ENCODE measurements around the gene LRSAM1. TPM values are rescaled to one million over a fixed set of nuclear protein-coding genes. Genes with fewer than 3 reads are reported as not detected.

Gene LRSAM1
- total RNA-seq, 1 donor from 2014 or later, result 24.6 TPM

GRCh38 chr9:127444921-127445850 is 6.1 kb upstream of the LRSAM1 start:
- Mint-ChIP-seq H3K27ac (peak overlapping the region; percentile 98), H3K36me3 (ENCODE audit: low read depth) (peaks cover 98% of the 10 kb centered on the region), H3K4me1 (peaks cover 34% of the 10 kb centered on the region), H3K27me3 (no peaks in the 10 kb centered on the region), H3K9me3 (peaks cover 12% of the 10 kb centered on the region), H3K4me3 (no peak overlapping the region)
- no peak for DNase-seq
- intact Hi-C loops (cut with micrococcal nuclease), result no loop called here

- H3K4me3 Mint-ChIP-seq, result no peak overlapping the region
These were observed 5.2 kb upstream of the LRSAM1 start for GRCh38 chr9:127445851-127446712.

GRCh38 chr9:127446713-127447415 is 4.4 kb upstream of the LRSAM1 start:
- Mint-ChIP-seq H3K27ac (peak overlapping the region; percentile 98), H3K36me3 (ENCODE audit: low read depth) (peaks cover 90% of the 10 kb centered on the region), H3K4me1 (peaks cover 39% of the 10 kb centered on the region), H3K27me3 (no peaks in the 10 kb centered on the region), H3K4me3 (no peak overlapping the region), H3K9me3 (peaks cover 12% of the 10 kb centered on the region)
- no peak for DNase-seq
- intact Hi-C loops (cut with micrococcal nuclease), result no loop called here

More at GRCh38 chr9:127445851-127446712, 5.2 kb upstream of the LRSAM1 start:
- peaks cover 12% of the 10 kb centered on the region for H3K9me3 Mint-ChIP-seq
- peak overlapping the region; percentile 98 for H3K27ac Mint-ChIP-seq
- intact Hi-C loops (cut with micrococcal nuclease), result no loop called here
- peaks cover 96% of the 10 kb centered on the region for H3K36me3 Mint-ChIP-seq (ENCODE audit: low read depth)
- no peak for DNase-seq
- H3K4me1 Mint-ChIP-seq, result peaks cover 38% of the 10 kb centered on the region
- no peaks in the 10 kb centered on the region for H3K27me3 Mint-ChIP-seq

GRCh38 chr9:127447416-127448111 is 3.7 kb upstream of the LRSAM1 start:
- intact Hi-C loops (cut with micrococcal nuclease), result no loop called here
- Mint-ChIP-seq H3K27me3 (no peaks in the 10 kb centered on the region), H3K4me1 (peaks cover 45% of the 10 kb centered on the region), H3K9me3 (peaks cover 12% of the 10 kb centered on the region), H3K36me3 (ENCODE audit: low read depth) (peaks cover 83% of the 10 kb centered on the region), H3K27ac (peak overlapping the region; percentile 98), H3K4me3 (peak overlapping the region; percentile 98)
- DNase-seq, result no peak

- H3K27ac Mint-ChIP-seq, result peak overlapping the region; percentile 98
- H3K4me1 Mint-ChIP-seq, result peaks cover 47% of the 10 kb centered on the region
- H3K9me3 Mint-ChIP-seq, result peaks cover 12% of the 10 kb centered on the region
- H3K4me3 Mint-ChIP-seq, result peak overlapping the region; percentile 98
- no peaks in the 10 kb centered on the region for H3K27me3 Mint-ChIP-seq
- H3K36me3 Mint-ChIP-seq (ENCODE audit: low read depth), result peaks cover 77% of the 10 kb centered on the region
- no peak for DNase-seq
- intact Hi-C loops (cut with micrococcal nuclease), result no loop called here
These were observed 3.1 kb upstream of the LRSAM1 start for GRCh38 chr9:127448112-127448805.

GRCh38 chr9:127449332-127449966 is 1.9 kb upstream of the LRSAM1 start:
- H3K9me3 Mint-ChIP-seq, result peaks cover 11% of the 10 kb centered on the region
- H3K27me3 Mint-ChIP-seq, result no peaks in the 10 kb centered on the region
- intact Hi-C loops (cut with micrococcal nuclease), result no loop called here
- peak overlapping the region; percentile 98 for H3K4me3 Mint-ChIP-seq
- H3K27ac Mint-ChIP-seq, result peak overlapping the region; percentile 98
- H3K4me1 Mint-ChIP-seq, result peaks cover 47% of the 10 kb centered on the region
- peak; percentile 62 for DNase-seq
- H3K36me3 Mint-ChIP-seq (ENCODE audit: low read depth), result peaks cover 70% of the 10 kb centered on the region

GRCh38 chr9:127450243-127450760 is 1.0 kb upstream of the LRSAM1 start:
- Mint-ChIP-seq H3K4me3 (peak overlapping the region; percentile 98), H3K36me3 (ENCODE audit: low read depth) (peaks cover 64% of the 10 kb centered on the region), H3K4me1 (peaks cover 48% of the 10 kb centered on the region), H3K27ac (peak overlapping the region; percentile 98), H3K27me3 (no peaks in the 10 kb centered on the region), H3K9me3 (peaks cover 4% of the 10 kb centered on the region)
- no peak for DNase-seq
- intact Hi-C loops (cut with micrococcal nuclease), result loop anchor here (2.0 to 5.0 kb wide), 2 partner anchors 54 to 327 kb away; partner anchors contain the start of genes SH2D3C and SLC2A8

GRCh38 chr9:127451608-127451857 is 223 bp downstream of the LRSAM1 start:
- no peaks in the 10 kb centered on the region for H3K27me3 Mint-ChIP-seq
- peaks cover 42% of the 10 kb centered on the region for H3K4me1 Mint-ChIP-seq
- peak overlapping the region; percentile 98 for H3K4me3 Mint-ChIP-seq
- H3K27ac Mint-ChIP-seq, result peak overlapping the region; percentile 98
- DNase-seq, result no peak
- peaks cover 57% of the 10 kb centered on the region for H3K36me3 Mint-ChIP-seq (ENCODE audit: low read depth)
- H3K9me3 Mint-ChIP-seq, result no peaks in the 10 kb centered on the region
- intact Hi-C loops (cut with micrococcal nuclease), result loop anchor here (1.0 to 5.0 kb wide), 3 partner anchors 27 to 326 kb away; partner anchors contain the start of genes SH2D3C, SLC2A8 and ZNF79

- peak; percentile 84 for DNase-seq
- peaks cover 38% of the 10 kb centered on the region for H3K4me1 Mint-ChIP-seq
- H3K36me3 Mint-ChIP-seq (ENCODE audit: low read depth), result peaks cover 53% of the 10 kb centered on the region
- intact Hi-C loops (cut with micrococcal nuclease), result loop anchor here (1.0 to 5.0 kb wide), 3 partner anchors 28 to 325 kb away; partner anchors contain the start of genes SH2D3C, SLC2A8 and ZNF79
- no peaks in the 10 kb centered on the region for H3K9me3 Mint-ChIP-seq
- peak overlapping the region; percentile 98 for H3K4me3 Mint-ChIP-seq
- H3K27ac Mint-ChIP-seq, result peak overlapping the region; percentile 98
- no peaks in the 10 kb centered on the region for H3K27me3 Mint-ChIP-seq
These were observed 747 bp downstream of the LRSAM1 start for GRCh38 chr9:127451858-127452656.

- intact Hi-C loops (cut with micrococcal nuclease), result loop anchor here (5.0 kb wide), 1 partner anchor 325 kb away; the partner anchor contains the start of gene SH2D3C
- no peak for DNase-seq
These were observed 1.4 kb downstream of the LRSAM1 start for GRCh38 chr9:127452691-127453090.

GRCh38 chr9:127455324-127455992 is 4.1 kb downstream of the LRSAM1 start:
- Mint-ChIP-seq H3K36me3 (ENCODE audit: low read depth) (peaks cover 25% of the 10 kb centered on the region), H3K9me3 (no peaks in the 10 kb centered on the region), H3K27me3 (no peaks in the 10 kb centered on the region), H3K27ac (peak overlapping the region; percentile 5), H3K4me3 (no peak overlapping the region), H3K4me1 (peaks cover 12% of the 10 kb centered on the region)
- intact Hi-C loops (cut with micrococcal nuclease), result no loop called here
- peak; percentile 78 for DNase-seq

More at GRCh38 chr9:127452691-127453090, 1.4 kb downstream of the LRSAM1 start:
- Mint-ChIP-seq H3K27ac (peak overlapping the region; percentile 53), H3K4me1 (peaks cover 35% of the 10 kb centered on the region), H3K9me3 (no peaks in the 10 kb centered on the region), H3K4me3 (peak overlapping the region; percentile 98), H3K36me3 (ENCODE audit: low read depth) (peaks cover 50% of the 10 kb centered on the region), H3K27me3 (no peaks in the 10 kb centered on the region)
